ENCODE data around the gene AP5Z1. TPM values are rescaled to one million over a fixed set of nuclear protein-coding genes. Genes with fewer than 3 reads are reported as not detected.

The AP5Z1 gene
- total RNA-seq, 1 donor from 2014 or later, result 59.7 TPM

GRCh38 chr7:4838626-4839334 is 63.4 kb downstream of the AP5Z1 start:
- Mint-ChIP-seq H3K27ac (ENCODE audit: unreplicated experiment) (no peak overlapping the region), H3K9me3 (ENCODE audit: low read depth) (no peaks in the 10 kb centered on the region), H3K4me1 (ENCODE audit: low read depth) (peaks cover 9% of the 10 kb centered on the region), H3K27me3 (ENCODE audit: low read depth) (peaks cover 3% of the 10 kb centered on the region), H3K36me3 (ENCODE audit: low read depth) (no peaks in the 10 kb centered on the region), H3K4me3 (ENCODE audit: unreplicated experiment) (no peak overlapping the region)
- TF ChIP-seq, protein P1, sequence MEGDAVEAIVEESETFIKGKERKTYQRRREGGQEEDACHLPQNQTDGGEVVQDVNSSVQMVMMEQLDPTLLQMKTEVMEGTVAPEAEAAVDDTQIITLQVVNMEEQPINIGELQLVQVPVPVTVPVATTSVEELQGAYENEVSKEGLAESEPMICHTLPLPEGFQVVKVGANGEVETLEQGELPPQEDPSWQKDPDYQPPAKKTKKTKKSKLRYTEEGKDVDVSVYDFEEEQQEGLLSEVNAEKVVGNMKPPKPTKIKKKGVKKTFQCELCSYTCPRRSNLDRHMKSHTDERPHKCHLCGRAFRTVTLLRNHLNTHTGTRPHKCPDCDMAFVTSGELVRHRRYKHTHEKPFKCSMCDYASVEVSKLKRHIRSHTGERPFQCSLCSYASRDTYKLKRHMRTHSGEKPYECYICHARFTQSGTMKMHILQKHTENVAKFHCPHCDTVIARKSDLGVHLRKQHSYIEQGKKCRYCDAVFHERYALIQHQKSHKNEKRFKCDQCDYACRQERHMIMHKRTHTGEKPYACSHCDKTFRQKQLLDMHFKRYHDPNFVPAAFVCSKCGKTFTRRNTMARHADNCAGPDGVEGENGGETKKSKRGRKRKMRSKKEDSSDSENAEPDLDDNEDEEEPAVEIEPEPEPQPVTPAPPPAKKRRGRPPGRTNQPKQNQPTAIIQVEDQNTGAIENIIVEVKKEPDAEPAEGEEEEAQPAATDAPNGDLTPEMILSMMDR (IDR thresholded peaks at IDR 0.05), result no peak
- peak; percentile 86 for DNase-seq (ENCODE audit: low spot score)

GRCh38 chr7:4840079-4840501 is 64.7 kb downstream of the AP5Z1 start:
- Mint-ChIP-seq H3K27ac (ENCODE audit: unreplicated experiment) (no peak overlapping the region), H3K27me3 (ENCODE audit: low read depth) (peaks cover 3% of the 10 kb centered on the region), H3K4me3 (ENCODE audit: unreplicated experiment) (no peak overlapping the region), H3K36me3 (ENCODE audit: low read depth) (no peaks in the 10 kb centered on the region), H3K9me3 (ENCODE audit: low read depth) (no peaks in the 10 kb centered on the region), H3K4me1 (ENCODE audit: low read depth) (peaks cover 9% of the 10 kb centered on the region)
- TF ChIP-seq, protein P1 (IDR thresholded peaks at IDR 0.05), result no peak
- DNase-seq (ENCODE audit: low spot score), result peak; percentile 68

Small RNAs within 50 kb of the gene (microRNA-seq; reads per million reads assigned to microRNA genes)
- not detected for gene MIR4656 (ENCODE audit: borderline number of aligned reads)

Other genes with a start within 250 kb of the AP5Z1 start
- gene FOXK1, start 93.3 kb upstream of the AP5Z1 start, total RNA-seq, result 53.3 to 78.3 TPM (median 77.9 TPM) in 3 replicates
- 0.05 TPM in 1 of 3 replicates, not detected in the others for gene PAPOLB, start 86.4 kb downstream of the AP5Z1 start, total RNA-seq
- gene RADIL, start 108.1 kb downstream of the AP5Z1 start, total RNA-seq, result 0.82 to 1.2 TPM (median 1.00 TPM) in 3 replicates
- not detected in 3 replicates for gene MMD2, start 183.6 kb downstream of the AP5Z1 start, total RNA-seq